Upper lobe of left lung (tissue), 6 donors: ENCODE data around the gene FAM181B. TPM values are rescaled to one million over a fixed set of nuclear protein-coding genes. Genes with fewer than 3 reads are reported as not detected.

Experiments
- ATAC-seq, 2 donors: fragments of 200-7000 bp; cut with Tn5 transposase; one replicate each; pipeline ENCODE4 v1.9.1; 2022; ENCODE audit warnings: mild to moderate bottlenecking in 2 of 2, moderate library complexity in 2 of 2; ENCODE audit not compliant: low FRiP score in 2 of 2
- DNase-seq, 2 donors: peaks; one replicate each; pipeline ENCODE4 v3.0.0-alpha.2; 2019 to 2020
- H3K27ac ChIP-seq, 4 donors: fragments of 200-600 bp; sonication (generic); one replicate each; pipeline ENCODE4 v1.5.1; 2016 to 2019
- H3K27me3 ChIP-seq, 4 donors: fragments of 200-600 bp; sonication (generic); one replicate each; pipeline ENCODE4 v1.5.1; 2017 to 2019
- H3K36me3 ChIP-seq, 4 donors: fragments of 200-600 bp; sonication (generic); one replicate each; pipeline ENCODE4 v1.5.1; 2016 to 2019
- H3K4me1 ChIP-seq, 4 donors: fragments of 200-600 bp; sonication (generic); one replicate each; pipeline ENCODE4 v1.5.1; 2018 to 2019
- H3K4me3 ChIP-seq, 4 donors: fragments of 200-600 bp; sonication (generic); one replicate each; pipeline ENCODE4 v1.5.1; 2017 to 2019; ENCODE audit warnings: mild to moderate bottlenecking in 2 of 4, moderate library complexity in 1 of 4
- H3K9me3 ChIP-seq, 4 donors: fragments of 200-600 bp; sonication (generic); one replicate each; pipeline ENCODE4 v1.5.1; 2018 to 2019
- EP300 ChIP-seq, 4 donors: sonication (generic); formaldehyde crosslinking; IDR thresholded peaks; one replicate each; pipeline ENCODE4 v1.5.1; 2017; ENCODE audit warnings: antibody characterized with exemption in 4 of 4, control low read depth in 2 of 4
- POLR2A ChIP-seq, 4 donors: fragments of 450-650 bp; IDR thresholded peaks; one replicate each; pipeline ENCODE4 v1.5.1; 2016 to 2017; ENCODE audit warnings: antibody characterized with exemption in 4 of 4, mild to moderate bottlenecking in 2 of 4
- POLR2AphosphoS5 ChIP-seq, 2 donors: sonication (generic); formaldehyde crosslinking; IDR thresholded peaks; one replicate each; pipeline ENCODE4 v1.5.1; 2017; ENCODE audit warnings: antibody characterized with exemption in 2 of 2
- WGBS, 2 donors: methylation state at CpG; one replicate each; pipeline ENCODE4 v1.1.5; 2017 to 2018; 5-methylcytosine and 5-hydroxymethylcytosine counted together
- total RNA-seq, 6 donors: library from RNA; depleted of rRNA in 4 of 6; stranded (reverse); fragments of >200 nt in 4 of 6; gene quantifications; one replicate each; pipeline versions ENCODE4 v1.1.0 to v1.2.1, GENCODE V29; 2016 to 2021
- TF ChIP-seq, protein P1 (sequence below), 6 experiments: fragments of 450-650 bp in 4 of 6; fragments of 200-600 bp in 2 of 6; sonication (generic) in 2 of 6; IDR thresholded peaks; one replicate each; pipeline ENCODE4 v1.5.1; 2016 to 2019; ENCODE audit warnings: antibody characterized with exemption in 6 of 6
- donor health status: DM: no; HTN: no; CAD: no; lungs with moderate emphysema.
- donor health status: DM: no; HTN: yes; CAD: no; lungs with severe emphysema.

The FAM181B gene
- total RNA-seq, 6 donors from 2014 or later: 0.13 TPM; not detected in 5

DNA sequence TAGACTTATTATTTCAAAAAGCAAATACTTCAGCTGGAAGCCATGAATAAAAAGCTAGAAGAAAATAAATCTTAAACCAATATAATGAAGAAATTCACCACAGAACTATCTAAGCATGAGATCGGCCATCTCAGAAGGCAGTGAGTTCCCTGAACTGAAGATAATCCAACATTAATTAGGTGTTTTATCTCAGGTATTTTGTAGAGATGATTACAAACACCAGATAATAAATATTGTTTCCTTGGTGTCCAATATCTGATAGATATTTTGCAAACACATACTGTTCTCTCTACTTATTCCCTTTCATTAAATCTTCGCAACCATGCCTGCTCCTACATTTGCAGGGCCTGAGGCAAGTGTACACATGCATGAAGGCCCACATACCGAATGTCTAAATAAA lies 26.0 kb upstream of the FAM181B start:
- 90 to 95% methylated on average over 3 of the region's 3 CpGs for WGBS, 2 donors
- TF ChIP-seq POLR2A (IDR thresholded peaks at IDR 0.05) (no peak), POLR2AphosphoS5 (IDR thresholded peaks at IDR 0.05) (no peak), EP300 (IDR thresholded peaks at IDR 0.05) (no peak)
- TF ChIP-seq, protein P1, sequence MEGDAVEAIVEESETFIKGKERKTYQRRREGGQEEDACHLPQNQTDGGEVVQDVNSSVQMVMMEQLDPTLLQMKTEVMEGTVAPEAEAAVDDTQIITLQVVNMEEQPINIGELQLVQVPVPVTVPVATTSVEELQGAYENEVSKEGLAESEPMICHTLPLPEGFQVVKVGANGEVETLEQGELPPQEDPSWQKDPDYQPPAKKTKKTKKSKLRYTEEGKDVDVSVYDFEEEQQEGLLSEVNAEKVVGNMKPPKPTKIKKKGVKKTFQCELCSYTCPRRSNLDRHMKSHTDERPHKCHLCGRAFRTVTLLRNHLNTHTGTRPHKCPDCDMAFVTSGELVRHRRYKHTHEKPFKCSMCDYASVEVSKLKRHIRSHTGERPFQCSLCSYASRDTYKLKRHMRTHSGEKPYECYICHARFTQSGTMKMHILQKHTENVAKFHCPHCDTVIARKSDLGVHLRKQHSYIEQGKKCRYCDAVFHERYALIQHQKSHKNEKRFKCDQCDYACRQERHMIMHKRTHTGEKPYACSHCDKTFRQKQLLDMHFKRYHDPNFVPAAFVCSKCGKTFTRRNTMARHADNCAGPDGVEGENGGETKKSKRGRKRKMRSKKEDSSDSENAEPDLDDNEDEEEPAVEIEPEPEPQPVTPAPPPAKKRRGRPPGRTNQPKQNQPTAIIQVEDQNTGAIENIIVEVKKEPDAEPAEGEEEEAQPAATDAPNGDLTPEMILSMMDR (IDR thresholded peaks at IDR 0.05): no peak
- ATAC-seq: no peak
- Histone ChIP-seq H3K9me3 (no peaks in the 10 kb centered on the region), H3K36me3 (no peaks in the 10 kb centered on the region), H3K27me3 (no peaks in the 10 kb centered on the region), H3K4me1 (no peaks in the 10 kb centered on the region), H3K27ac (no peak overlapping the region), H3K4me3 (no peak overlapping the region)
- DNase-seq: no peak

DNA sequence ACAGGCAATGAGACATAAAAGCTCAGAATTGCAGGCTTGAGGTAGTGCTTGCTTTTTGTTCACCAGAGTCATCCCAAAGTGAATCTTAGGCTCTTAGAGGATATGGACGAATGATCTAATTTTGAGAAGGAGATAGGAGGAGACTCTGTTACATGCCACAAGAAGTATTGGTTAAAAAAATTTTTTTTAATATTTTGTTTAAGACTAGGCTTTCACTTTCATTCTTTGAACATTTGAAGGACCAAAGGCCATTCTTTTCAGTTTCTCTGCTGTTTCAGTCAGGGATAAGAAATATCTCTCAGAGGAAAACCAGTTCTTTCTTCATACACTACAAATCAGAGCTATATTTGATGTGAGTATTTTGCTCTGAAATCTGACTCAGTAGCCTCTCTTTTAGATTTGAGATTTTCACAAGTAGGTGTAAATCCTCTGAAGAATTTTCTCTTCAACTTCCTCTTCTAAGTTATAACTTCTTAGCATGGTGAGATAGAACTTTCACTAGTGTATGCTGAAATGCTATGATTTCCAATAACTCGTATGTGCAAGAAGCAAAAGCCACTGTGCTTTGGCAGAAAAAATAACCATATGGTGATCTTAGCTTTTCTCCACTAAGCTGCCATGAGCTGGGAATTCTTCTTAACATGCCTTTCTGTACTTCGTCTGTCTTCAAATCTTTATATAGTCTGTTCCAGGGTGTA lies 24.1 kb upstream of the FAM181B start:
- no peaks in the 10 kb centered on the region for H3K27me3 ChIP-seq
- H3K9me3 ChIP-seq: no peaks in the 10 kb centered on the region
- DNase-seq: no peak
- 68 to 73% methylated on average over 3 of the region's 3 CpGs for WGBS, 2 donors
- H3K36me3 ChIP-seq: no peaks in the 10 kb centered on the region
- ATAC-seq: no peak
- no peaks in the 10 kb centered on the region for H3K4me1 ChIP-seq
- TF ChIP-seq POLR2A (IDR thresholded peaks at IDR 0.05) (no peak), POLR2AphosphoS5 (IDR thresholded peaks at IDR 0.05) (no peak), EP300 (IDR thresholded peaks at IDR 0.05) (no peak)
- TF ChIP-seq, protein P1 (IDR thresholded peaks at IDR 0.05): no peak
- no peak overlapping the region for H3K27ac ChIP-seq
- H3K4me3 ChIP-seq: no peak overlapping the region

DNA sequence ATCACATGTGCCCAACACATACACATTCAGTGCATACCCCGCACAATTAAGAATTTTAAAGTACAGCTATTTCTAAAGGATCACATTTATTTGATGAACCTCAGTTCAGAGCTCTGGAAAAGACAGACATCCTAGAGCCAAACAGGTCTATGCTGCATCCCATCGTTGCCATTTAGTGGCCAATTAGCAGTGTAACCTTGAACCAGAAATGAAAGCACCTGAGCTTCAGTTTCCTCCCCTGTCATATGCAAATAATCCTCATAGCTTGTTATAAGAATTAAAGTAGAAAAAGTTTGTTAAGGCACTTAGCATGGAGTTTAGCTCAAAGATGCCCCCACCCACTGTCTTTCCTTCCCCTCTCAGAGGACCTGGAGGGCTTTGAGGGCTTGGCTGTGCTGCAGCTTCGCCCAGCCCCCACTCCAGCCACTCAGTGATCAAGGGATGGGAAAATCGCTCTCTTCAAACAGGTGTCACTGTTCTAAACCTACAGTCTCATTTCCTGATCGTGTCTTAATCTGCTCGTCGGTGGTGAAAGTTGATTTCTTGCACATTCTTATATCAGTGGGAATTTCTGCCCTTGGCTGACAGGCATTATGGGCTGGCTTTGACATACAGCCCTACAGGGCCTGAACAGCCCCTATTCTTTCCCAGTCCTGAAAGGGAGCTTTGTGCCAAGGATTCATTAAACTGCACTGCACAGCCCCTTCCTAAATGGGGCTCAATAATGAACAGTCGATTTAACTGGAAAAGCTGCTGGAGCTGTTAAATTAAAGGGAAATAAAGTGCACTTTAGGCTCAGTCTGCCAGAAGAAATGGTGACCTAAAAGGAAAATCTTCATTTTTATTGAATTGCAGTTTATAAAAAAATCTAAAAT lies 23.3 kb upstream of the FAM181B start:
- Histone ChIP-seq H3K27me3 (no peaks in the 10 kb centered on the region), H3K27ac (no peak overlapping the region), H3K4me1 (no peaks in the 10 kb centered on the region), H3K4me3 (no peak overlapping the region), H3K9me3 (no peaks in the 10 kb centered on the region), H3K36me3 (no peaks in the 10 kb centered on the region)
- no peak for ATAC-seq
- WGBS, 2 donors: 64 to 77% methylated on average over 7 to 8 of the region's 8 CpGs
- DNase-seq: no peak
- no peak for TF ChIP-seq EP300 (IDR thresholded peaks at IDR 0.05)
- TF ChIP-seq POLR2AphosphoS5 (IDR thresholded peaks at IDR 0.05): no peak
- no peak for TF ChIP-seq POLR2A (IDR thresholded peaks at IDR 0.05)
- TF ChIP-seq, protein P1 (IDR thresholded peaks at IDR 0.05): no peak

DNA sequence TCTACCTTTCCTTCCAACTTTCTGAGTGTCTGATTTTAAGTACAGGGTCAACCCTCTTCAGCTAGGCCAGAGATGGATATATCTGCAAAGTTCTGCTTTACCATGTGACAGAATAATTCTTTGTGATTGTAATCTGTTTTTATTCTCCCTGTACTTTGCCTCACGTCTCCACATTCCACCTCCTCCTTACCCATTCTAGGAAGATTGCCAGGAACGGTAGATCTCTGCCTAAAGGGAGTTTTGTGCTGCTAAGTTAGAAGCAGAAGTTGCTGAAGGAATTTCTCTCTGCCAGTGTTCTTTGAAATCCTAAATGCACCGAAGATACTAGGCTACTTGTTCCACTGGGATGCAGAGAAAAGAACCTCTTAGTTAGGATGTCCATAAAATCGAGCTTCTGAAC lies 20.7 kb upstream of the FAM181B start:
- Histone ChIP-seq H3K27ac (no peak overlapping the region), H3K9me3 (no peaks in the 10 kb centered on the region), H3K4me3 (no peak overlapping the region), H3K4me1 (no peaks in the 10 kb centered on the region), H3K36me3 (no peaks in the 10 kb centered on the region), H3K27me3 (no peaks in the 10 kb centered on the region)
- TF ChIP-seq, protein P1 (IDR thresholded peaks at IDR 0.05): no peak
- TF ChIP-seq POLR2AphosphoS5 (IDR thresholded peaks at IDR 0.05): no peak
- TF ChIP-seq POLR2A (IDR thresholded peaks at IDR 0.05): no peak
- no peak for TF ChIP-seq EP300 (IDR thresholded peaks at IDR 0.05)
- 51 to 58% methylated on average over 4 of the region's 4 CpGs for WGBS, 2 donors
- DNase-seq: no peak
- no peak for ATAC-seq
